Neuronal stem cell (in vitro differentiated cells): ENCODE measurements around the gene REXO2.

Source experiments
- DNase-seq: peaks from one replicate; pipeline ENCODE4 v3.0.0-alpha.2; 2013; ENCODE audit warnings: low spot score
- H2AFZ ChIP-seq: one replicate; pipeline ENCODE4 v1.6.1; 2013; ENCODE audit warnings: mild to moderate bottlenecking, low read length, inconsistent platforms
- H2AK5ac ChIP-seq: 2 replicates; pipeline ENCODE4 v1.6.1; 2013; ENCODE audit warnings: low read depth, mild to moderate bottlenecking, inconsistent platforms, low read length, moderate library complexity, mixed read lengths
- H2BK120ac ChIP-seq: 2 replicates; pipeline ENCODE4 v1.6.1; 2013; ENCODE audit warnings: low read depth, mild to moderate bottlenecking, inconsistent platforms, low read length, moderate library complexity, mixed read lengths
- H2BK12ac ChIP-seq: one replicate; pipeline ENCODE4 v1.6.1; 2013; ENCODE audit warnings: low read length, inconsistent platforms
- H2BK15ac ChIP-seq: 2 replicates; pipeline ENCODE4 v1.6.1; 2013; ENCODE audit warnings: mild to moderate bottlenecking, low read length, inconsistent platforms, mixed read lengths
- H2BK5ac ChIP-seq: one replicate; pipeline ENCODE4 v1.6.1; 2013; ENCODE audit warnings: inconsistent platforms, mild to moderate bottlenecking, low read length, moderate library complexity
- H3K14ac ChIP-seq: one replicate; pipeline ENCODE4 v1.6.1; 2013; ENCODE audit warnings: low read length, inconsistent platforms
- H3K18ac ChIP-seq: 2 replicates; pipeline ENCODE4 v1.6.1; 2013; ENCODE audit warnings: low read length, inconsistent platforms
- H3K23ac ChIP-seq: 2 replicates; pipeline ENCODE4 v1.6.1; 2013; ENCODE audit warnings: low read depth, mild to moderate bottlenecking, mixed read lengths, low read length, inconsistent platforms; ENCODE audit not compliant: poor library complexity
- H3K27ac ChIP-seq: replicated peaks from 3 replicates; pipeline ENCODE4 v1.5.1; 2013; ENCODE audit warnings: low read length, inconsistent platforms
- H3K27me3 ChIP-seq, 3 experiments: 2 replicates each; pipeline ENCODE4 v1.6.1; 2013; ENCODE audit warnings: low read length in 3 of 3, mild to moderate bottlenecking in 2 of 3, inconsistent platforms in 1 of 3, low read depth in 1 of 3, mixed read lengths in 1 of 3, moderate library complexity in 1 of 3; ENCODE audit not compliant: control insufficient read depth in 3 of 3, insufficient read depth in 3 of 3
- H3K36me3 ChIP-seq, 2 donors: replicated peaks in 1 of 2; 2 replicates each; pipeline ENCODE4 v1.6.1; 2013; ENCODE audit warnings: low read length in 2 of 2; ENCODE audit not compliant: control insufficient read depth in 2 of 2, insufficient read depth in 2 of 2
- H3K4ac ChIP-seq: 2 replicates; pipeline ENCODE4 v1.6.1; 2013; ENCODE audit warnings: inconsistent platforms, mild to moderate bottlenecking, low read length, moderate library complexity
- H3K4me1 ChIP-seq, 2 donors: 1 replicate in 1 of 2; 2 replicates in 1 of 2; pipeline ENCODE4 v1.6.1; 2013; ENCODE audit warnings: low read length in 2 of 2, low read depth in 1 of 2; ENCODE audit not compliant: control insufficient read depth in 2 of 2, insufficient read depth in 1 of 2
- H3K4me2 ChIP-seq: one replicate; pipeline ENCODE4 v1.6.1; 2013; ENCODE audit warnings: mild to moderate bottlenecking, low read length, inconsistent platforms; ENCODE audit not compliant: insufficient read depth, poor library complexity, severe bottlenecking
- H3K4me3 ChIP-seq, 2 donors: 2 replicates each; pipeline ENCODE4 v1.5.1; 2013; ENCODE audit warnings: low read length in 2 of 2, mild to moderate bottlenecking in 2 of 2, inconsistent platforms in 1 of 2, moderate library complexity in 1 of 2
- H3K79me1 ChIP-seq: one replicate; pipeline ENCODE4 v1.6.1; 2013; ENCODE audit warnings: low read depth, mild to moderate bottlenecking, inconsistent platforms, low read length, moderate library complexity
- H3K9ac ChIP-seq: one replicate; pipeline ENCODE4 v1.6.1; 2013; ENCODE audit warnings: mild to moderate bottlenecking, low read depth, low read length, inconsistent platforms; ENCODE audit not compliant: poor library complexity
- H3K9me3 ChIP-seq, 2 donors: replicated peaks in 1 of 2; 2 replicates each; pipeline versions ENCODE3 to v1.6.1; 2013; ENCODE audit warnings: low read length in 2 of 2, mild to moderate bottlenecking in 2 of 2, inconsistent platforms in 1 of 2, low read depth in 1 of 2, mixed read lengths in 1 of 2, moderate library complexity in 1 of 2; ENCODE audit not compliant: control insufficient read depth in 2 of 2, insufficient read depth in 1 of 2
- H4K8ac ChIP-seq: one replicate; pipeline ENCODE4 v1.6.1; 2013; ENCODE audit warnings: low read depth, mild to moderate bottlenecking, inconsistent platforms, low read length, moderate library complexity
- H4K91ac ChIP-seq: one replicate; pipeline ENCODE4 v1.6.1; 2013; ENCODE audit warnings: low read length, low read depth, mild to moderate bottlenecking, inconsistent platforms; ENCODE audit not compliant: poor library complexity
- WGBS, 2 donors: extraction: QIAGEN DNeasy Blood & Tissue Kit; methylation state at CpG; one replicate each; pipeline ENCODE4 v1.1.7; 2013; ENCODE audit warnings: missing lambda C conversion rate in 2 of 2, mixed read lengths in 1 of 2; ENCODE audit not compliant: insufficient read length in 2 of 2, insufficient replicate concordance in 1 of 2; ENCODE audit errors: extremely low coverage in 2 of 2; 5-methylcytosine and 5-hydroxymethylcytosine counted together

REXO2 gene

GRCh38 chr11:114496915-114497314 lies 57.6 kb downstream of the REXO2 start:
- H2AFZ ChIP-seq, result no peak overlapping the region
- no peak overlapping the region for H3K27ac ChIP-seq
- no peak overlapping the region for H3K18ac ChIP-seq
- H4K8ac ChIP-seq, result no peak overlapping the region
- no CpG with 5 or more reads among the region's 3 CpGs for WGBS, 2 donors
- H3K36me3 ChIP-seq, result no peaks in the 10 kb centered on the region
- no peak overlapping the region for H2AK5ac ChIP-seq
- no peak overlapping the region for H3K14ac ChIP-seq
- no peaks in the 10 kb centered on the region for H3K4me1 ChIP-seq
- no peak overlapping the region for H3K4me3 ChIP-seq
- DNase-seq, result no peak
- no peak overlapping the region for H2BK12ac ChIP-seq
- H2BK120ac ChIP-seq, result no peak overlapping the region
- no peaks in the 10 kb centered on the region for H3K79me1 ChIP-seq
- no peaks in the 10 kb centered on the region for H3K27me3 ChIP-seq
- no peaks in the 10 kb centered on the region for H3K9me3 ChIP-seq
- no peak overlapping the region for H3K4ac ChIP-seq
- H3K4me2 ChIP-seq, result no peak overlapping the region
- H4K91ac ChIP-seq, result no peak overlapping the region
- H2BK15ac ChIP-seq, result no peak overlapping the region
- H2BK5ac ChIP-seq, result no peak overlapping the region
- H3K23ac ChIP-seq, result no peak overlapping the region
- no peak overlapping the region for H3K9ac ChIP-seq

GRCh38 chr11:114499756-114500155 lies 60.5 kb downstream of the REXO2 start:
- Histone ChIP-seq H2BK5ac (no peak overlapping the region), H3K4me3 (no peak overlapping the region), H3K4me2 (no peak overlapping the region), H2AK5ac (no peak overlapping the region), H3K23ac (no peak overlapping the region), H3K27ac (no peak overlapping the region), H3K18ac (no peak overlapping the region), H4K8ac (no peak overlapping the region), H4K91ac (no peak overlapping the region), H2BK12ac (no peak overlapping the region), H3K4me1 (no peaks in the 10 kb centered on the region), H3K9me3 (no peaks in the 10 kb centered on the region), H2BK15ac (no peak overlapping the region), H3K4ac (no peak overlapping the region), H3K9ac (no peak overlapping the region), H2BK120ac (no peak overlapping the region), H2AFZ (no peak overlapping the region), H3K79me1 (no peaks in the 10 kb centered on the region), H3K14ac (no peak overlapping the region), H3K36me3 (no peaks in the 10 kb centered on the region), H3K27me3 (no peaks in the 10 kb centered on the region)
- no peak for DNase-seq
